Small intestine (tissue), 7 donors: ENCODE data around the gene ZNF76. TPM values are rescaled to one million over a fixed set of nuclear protein-coding genes. Genes with fewer than 3 reads are reported as not detected.
A peak's percentile ranks its signal among the peaks of the same experiment; 100 is the strongest.

Experiments
- DNase-seq, 2 donors: peaks; one replicate each; pipeline versions ENCODE4 v3.0.0 to v3.0.0-alpha.2; 2013
- FAIRE-seq: peaks from 2 replicates; lab custom pipeline; 2012; peaks lifted over from hg19 to GRCh38; lab: Jason Lieb, UNC
- H3K27ac ChIP-seq, 3 donors: one replicate each; pipeline ENCODE4 v1.5.1; 2013; ENCODE audit warnings: low read length in 2 of 3, mild to moderate bottlenecking in 2 of 3, control low read depth in 1 of 3, inconsistent platforms in 1 of 3, low read depth in 1 of 3, moderate library complexity in 1 of 3
- H3K27me3 ChIP-seq, 3 donors: one replicate each; pipeline ENCODE4 v1.6.1; 2013; ENCODE audit warnings: low read length in 3 of 3, inconsistent platforms in 1 of 3; ENCODE audit not compliant: control insufficient read depth in 3 of 3, insufficient read depth in 3 of 3
- H3K36me3 ChIP-seq, 3 donors: one replicate each; pipeline ENCODE4 v1.6.1; 2013; ENCODE audit warnings: low read length in 3 of 3, inconsistent platforms in 1 of 3, low read depth in 1 of 3, mild to moderate bottlenecking in 1 of 3, moderate library complexity in 1 of 3; ENCODE audit not compliant: control insufficient read depth in 3 of 3, insufficient read depth in 2 of 3
- H3K4me1 ChIP-seq, 3 donors: one replicate each; pipeline ENCODE4 v1.6.1; 2013; ENCODE audit warnings: low read length in 2 of 3, inconsistent platforms in 1 of 3, low read depth in 1 of 3, mild to moderate bottlenecking in 1 of 3, moderate library complexity in 1 of 3; ENCODE audit not compliant: control insufficient read depth in 3 of 3, insufficient read depth in 2 of 3
- H3K4me3 ChIP-seq, 3 donors: one replicate each; pipeline ENCODE4 v1.5.1; 2013; ENCODE audit warnings: low read length in 3 of 3, control low read depth in 1 of 3, inconsistent platforms in 1 of 3, low read depth in 1 of 3, mild to moderate bottlenecking in 1 of 3, moderate library complexity in 1 of 3
- H3K9me3 ChIP-seq, 2 donors: one replicate each; pipeline ENCODE4 v1.6.1; 2013; ENCODE audit warnings: low read depth in 1 of 2, low read length in 1 of 2; ENCODE audit not compliant: control insufficient read depth in 2 of 2, insufficient read depth in 1 of 2
- WGBS, 3 donors: extraction: QIAGEN DNeasy Blood & Tissue Kit; methylation state at CpG; one replicate each; pipeline ENCODE4 v1.1.7; 2013; 5-methylcytosine and 5-hydroxymethylcytosine counted together
- polyA plus RNA-seq, 4 donors: library from polyadenylated mRNA; stranded (reverse) in 3 of 4; unstranded in 1 of 4; fragments of 200-250 nt in 3 of 4; fragments of 120-200 nt in 1 of 4; gene quantifications; one replicate each; pipeline versions ENCODE4 v1.2.1 to v1.2.3, GENCODE V29; 2013
- donor health status: healthy with polysubstance abuse.
- donor health status: control.
- donor health status: control.
- donor health status: Bipolar disorder and iron deficiency.
- donor health status: healthy.

Gene ZNF76
- polyA plus RNA-seq, 4 donors: 16.2 to 33.9 (median 24.4) TPM

- Histone ChIP-seq H3K27me3 (no peaks in the 10 kb centered on the region), H3K4me3 (no peak overlapping the region), H3K36me3 (peaks cover 0 to 7% (median 0%) of the 10 kb centered on the region in 3 donors), H3K27ac (no peak overlapping the region), H3K4me1 (no peaks in the 10 kb centered on the region), H3K9me3 (no peaks in the 10 kb centered on the region)
- no peak for DNase-seq
- FAIRE-seq: no peak
- WGBS, 3 donors: 93 to 100% (median 97%) methylated on average over 3 of the region's 3 CpGs
Observed at GRCh38 chr6:35251949-35252348, 7.6 kb upstream of the ZNF76 start.

DNA sequence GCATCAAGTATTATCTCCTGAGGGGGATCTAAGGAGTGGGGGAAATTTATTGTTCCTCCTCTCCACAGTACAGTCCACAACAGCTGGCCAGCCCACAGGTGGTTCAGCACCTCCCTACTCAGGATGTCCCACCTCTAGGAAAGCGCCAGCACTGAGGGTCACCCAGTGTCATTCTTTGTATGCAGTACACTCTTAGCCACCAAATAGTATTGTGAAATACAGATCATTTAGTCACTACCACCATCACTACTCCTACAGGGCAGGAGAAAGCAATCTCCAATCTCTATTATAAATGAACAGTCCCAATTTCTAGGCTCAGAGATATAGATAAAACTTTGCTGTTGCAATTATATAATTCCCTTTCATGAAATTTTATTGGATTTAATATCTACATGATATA, 6.3 kb upstream of the ZNF76 start:
- no peak for DNase-seq
- peaks cover 0 to 2% (median 2%) of the 10 kb centered on the region in 3 donors for H3K4me1 ChIP-seq
- no peaks in the 10 kb centered on the region for H3K9me3 ChIP-seq
- H3K36me3 ChIP-seq: peaks cover 0 to 7% (median 0%) of the 10 kb centered on the region in 3 donors
- no peak overlapping the region for H3K27ac ChIP-seq
- H3K4me3 ChIP-seq: no peak overlapping the region
- FAIRE-seq: no peak
- no peaks in the 10 kb centered on the region for H3K27me3 ChIP-seq
- WGBS, 3 donors: 89 to 100% (median 100%) methylated on average over 1 of the region's 1 CpG

DNA sequence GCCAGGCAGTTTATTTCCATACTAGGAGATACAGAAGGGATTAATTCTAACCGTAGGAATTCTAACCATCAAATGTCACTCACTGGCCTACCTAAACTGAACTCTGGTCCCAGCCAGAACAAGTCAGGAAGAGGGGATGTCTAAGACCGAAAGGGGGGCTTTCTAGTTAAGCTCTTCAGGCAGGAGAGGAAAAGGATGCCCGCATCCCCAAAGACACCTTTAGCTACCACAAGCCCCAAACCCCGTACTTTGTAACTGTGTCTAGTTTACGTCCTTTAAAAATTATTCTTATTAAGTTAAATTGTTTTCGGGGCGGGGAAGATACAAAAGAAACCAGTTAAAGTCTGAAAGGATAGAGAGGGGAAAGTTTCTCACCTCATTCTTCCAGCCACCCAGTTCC, 1.2 kb upstream of the ZNF76 start:
- Histone ChIP-seq H3K4me1 (peaks cover 0 to 15% (median 12%) of the 10 kb centered on the region in 3 donors), H3K9me3 (no peaks in the 10 kb centered on the region), H3K27me3 (no peaks in the 10 kb centered on the region), H3K27ac (peak overlapping the region in 2 of 3 donors; percentile 39 to 87), H3K4me3 (peak overlapping the region in 2 of 3 donors; percentile 89 to 91), H3K36me3 (no peaks in the 10 kb centered on the region)
- DNase-seq (no peak), FAIRE-seq (no peak)
- 42 to 53% (median 48%) methylated on average over 7 of the region's 7 CpGs for WGBS, 3 donors

DNA sequence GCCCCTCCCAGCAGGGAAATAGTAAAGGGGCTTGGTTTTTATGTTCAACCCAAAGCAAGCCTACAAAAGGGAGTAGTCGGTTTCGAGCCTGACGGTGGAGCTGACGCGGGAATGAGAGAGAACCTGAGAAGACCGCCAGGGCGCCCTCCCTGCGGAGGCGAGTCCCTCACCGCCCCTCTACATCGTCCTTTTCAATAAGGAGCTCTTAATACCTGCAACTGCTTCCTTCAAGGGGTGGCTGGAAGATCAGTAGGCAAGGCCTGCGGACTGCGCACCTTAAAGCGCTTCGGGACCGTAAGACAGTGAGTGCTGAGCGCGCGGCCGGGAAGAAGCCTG, 709 bp upstream of the ZNF76 start:
- DNase-seq (no peak), FAIRE-seq (no peak)
- WGBS, 3 donors: 0 to 1% (median 0%) methylated on average over 20 of the region's 20 CpGs

GRCh38 chr6:35259948-35260590, 534 bp downstream of the ZNF76 start:
- DNase-seq (peak; percentile 58 to 79), FAIRE-seq (no peak)
- Histone ChIP-seq H3K4me1 (peaks cover 0 to 15% (median 12%) of the 10 kb centered on the region in 3 donors), H3K9me3 (no peaks in the 10 kb centered on the region), H3K36me3 (no peaks in the 10 kb centered on the region), H3K4me3 (peak overlapping the region; percentile 89 to 93 (median 91)), H3K27ac (peak overlapping the region; percentile 87 to 99 (median 94)), H3K27me3 (no peaks in the 10 kb centered on the region)
- 3 to 7% (median 6%) methylated on average over 11 to 23 of the region's 23 CpGs for WGBS, 3 donors

More for the DNA sequence above, 709 bp upstream of the ZNF76 start:
- Histone ChIP-seq H3K9me3 (no peaks in the 10 kb centered on the region), H3K4me1 (peaks cover 0 to 15% (median 12%) of the 10 kb centered on the region in 3 donors), H3K27ac (peak overlapping the region; percentile 71 to 99 (median 87)), H3K4me3 (peak overlapping the region; percentile 89 to 93 (median 91)), H3K27me3 (no peaks in the 10 kb centered on the region), H3K36me3 (no peaks in the 10 kb centered on the region)

- WGBS, 3 donors: 73 to 81% (median 80%) methylated on average over 6 of the region's 6 CpGs
- DNase-seq (peak in 1 of 2 donors; percentile 20), FAIRE-seq (no peak)
- H3K27me3 ChIP-seq: no peaks in the 10 kb centered on the region
- peak overlapping the region in 2 of 3 donors; percentile 89 to 91 for H3K4me3 ChIP-seq
- no peaks in the 10 kb centered on the region for H3K9me3 ChIP-seq
- H3K36me3 ChIP-seq: no peaks in the 10 kb centered on the region
- peaks cover 0 to 15% (median 12%) of the 10 kb centered on the region in 3 donors for H3K4me1 ChIP-seq
- H3K27ac ChIP-seq: peak overlapping the region; percentile 87 to 99 (median 94)
Observed at GRCh38 chr6:35260591-35261570, 1.3 kb downstream of the ZNF76 start.

- DNase-seq (no peak), FAIRE-seq (no peak)
- no peaks in the 10 kb centered on the region for H3K36me3 ChIP-seq
- WGBS, 3 donors: 43 to 79% (median 46%) methylated on average over 2 of the region's 2 CpGs
- H3K27me3 ChIP-seq: no peaks in the 10 kb centered on the region
- H3K9me3 ChIP-seq: no peaks in the 10 kb centered on the region
- no peak overlapping the region for H3K4me3 ChIP-seq
- peaks cover 0 to 15% (median 12%) of the 10 kb centered on the region in 3 donors for H3K4me1 ChIP-seq
- H3K27ac ChIP-seq: no peak overlapping the region
Observed at GRCh38 chr6:35262596-35262995, 3.1 kb downstream of the ZNF76 start.

DNA sequence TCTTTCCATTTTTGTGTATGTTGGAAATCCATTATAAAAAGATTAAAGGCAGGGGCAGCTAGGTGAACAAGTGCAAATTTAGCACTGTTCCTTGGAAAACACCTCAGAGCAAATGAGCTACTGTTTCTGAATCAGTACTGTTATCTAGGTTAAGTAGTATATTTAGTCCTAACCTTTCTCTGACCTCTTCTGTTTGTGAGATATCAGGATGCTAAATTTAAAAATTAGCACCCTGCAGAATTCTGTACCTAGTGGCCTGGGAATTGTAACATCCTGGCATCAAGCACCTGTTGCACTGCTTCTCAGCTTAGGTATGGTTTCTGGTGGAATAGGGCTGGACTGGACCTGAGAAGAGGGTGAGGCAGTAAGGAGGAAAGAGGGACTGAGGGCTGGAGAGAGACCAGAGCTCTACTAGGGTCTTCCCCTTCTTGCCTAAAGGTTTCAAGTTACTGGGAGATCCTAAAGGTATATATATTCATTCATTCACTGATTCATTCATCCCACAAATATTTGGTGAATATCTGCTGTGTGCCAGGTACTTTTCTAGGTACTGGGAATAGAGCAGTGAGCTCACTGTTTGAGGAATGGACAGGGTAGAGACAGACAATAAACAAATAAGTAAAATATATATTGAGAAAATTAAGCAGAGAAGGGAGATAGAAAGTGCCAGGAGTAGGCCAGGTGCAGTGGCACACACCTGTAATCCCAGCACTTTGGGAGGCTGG, 5.2 kb downstream of the ZNF76 start:
- Histone ChIP-seq H3K36me3 (peaks cover 0 to 1% (median 0%) of the 10 kb centered on the region in 3 donors), H3K4me3 (no peak overlapping the region), H3K4me1 (peaks cover 0 to 7% (median 5%) of the 10 kb centered on the region in 3 donors), H3K27ac (no peak overlapping the region), H3K27me3 (no peaks in the 10 kb centered on the region), H3K9me3 (no peaks in the 10 kb centered on the region)
- FAIRE-seq (no peak), DNase-seq (no peak)
